T1000 (cell line): Measurements from ENCODE around the gene WWOX.

ENCODE experiments used
- DNase-seq: peaks from one replicate; lab custom pipeline; 2025; ENCODE audit warnings: mixed read lengths; lab: John Stamatoyannopoulos, UW

The WWOX gene

DNA sequence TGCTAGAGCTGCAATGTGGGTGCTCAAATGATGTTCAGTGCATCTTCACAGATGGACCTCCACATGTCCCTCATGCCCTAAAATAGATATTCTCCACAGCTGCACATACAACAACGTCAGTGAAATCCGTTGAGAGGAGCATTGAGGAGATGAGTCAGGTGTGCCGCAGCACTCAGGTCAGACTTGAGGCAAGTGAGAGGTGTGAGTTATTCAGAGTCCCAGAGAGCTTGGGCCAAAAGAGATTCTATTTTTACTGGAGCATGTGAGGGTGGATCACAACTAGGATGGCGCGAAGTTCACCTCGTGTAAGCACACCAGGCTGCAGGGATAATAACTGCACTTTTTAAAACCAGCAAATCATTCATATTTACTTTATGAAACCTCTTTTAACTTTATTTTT, 855.8 kb downstream of the WWOX start:
- DNase-seq = no peak

DNA sequence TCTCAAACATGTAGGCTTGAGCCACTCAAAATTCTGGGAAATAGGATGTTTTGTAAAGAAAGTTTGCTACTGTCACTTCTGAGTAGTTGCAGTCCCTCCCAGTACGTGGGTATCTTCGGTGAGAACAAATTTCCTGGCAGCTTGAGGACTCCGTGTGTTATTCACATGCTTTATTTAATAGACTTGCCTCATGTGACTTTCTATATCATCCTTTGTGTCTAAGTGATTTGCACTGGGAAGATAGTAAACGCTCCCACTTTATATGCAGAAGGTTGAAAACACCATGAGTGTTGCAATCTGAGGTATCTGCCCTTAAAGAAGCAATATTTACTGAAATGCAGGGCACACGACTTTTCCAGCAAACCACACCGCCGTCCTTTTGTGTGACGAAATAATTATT, 857.4 kb downstream of the WWOX start:
- DNase-seq = no peak

DNA sequence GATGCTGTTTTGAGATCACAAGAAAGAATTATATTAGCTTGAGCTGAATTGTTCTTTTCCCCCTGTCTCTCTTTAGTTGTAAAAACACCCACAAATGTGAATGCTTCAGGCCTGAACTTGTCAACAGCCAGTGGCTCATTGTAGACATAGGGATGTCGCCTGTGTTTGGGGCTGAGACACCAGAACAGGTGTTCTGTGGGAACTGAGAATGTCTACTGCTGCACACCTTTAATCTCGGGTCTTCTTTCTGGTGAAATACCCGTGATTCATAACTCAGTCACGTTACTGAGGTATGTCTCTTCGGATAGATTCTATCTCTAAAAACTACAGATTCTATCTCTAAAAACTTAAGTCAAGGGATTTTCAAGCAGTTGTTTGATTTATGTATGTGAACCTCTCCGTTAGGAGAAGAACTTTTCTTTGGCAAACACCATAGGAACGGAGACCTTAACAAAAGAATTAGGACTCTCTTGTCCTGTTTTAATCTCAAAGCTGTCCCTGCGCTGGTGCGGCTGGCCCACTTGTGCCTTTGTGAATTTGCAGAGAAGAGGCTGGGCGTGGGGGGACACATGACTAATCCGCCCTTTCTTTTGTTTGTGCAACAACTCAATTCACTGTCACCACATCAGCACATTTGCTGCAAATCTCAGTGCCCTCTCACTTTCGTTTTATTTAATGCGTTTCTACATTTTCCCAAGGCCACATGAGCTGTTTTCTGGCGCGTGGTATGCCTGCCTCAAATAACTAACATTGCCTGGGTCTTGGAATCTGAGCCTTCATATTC, 858.1 kb downstream of the WWOX start:
- DNase-seq = no peak

GRCh38 chr16:78961464-78961863, 862.0 kb downstream of the WWOX start:
- DNase-seq = no peak

DNA sequence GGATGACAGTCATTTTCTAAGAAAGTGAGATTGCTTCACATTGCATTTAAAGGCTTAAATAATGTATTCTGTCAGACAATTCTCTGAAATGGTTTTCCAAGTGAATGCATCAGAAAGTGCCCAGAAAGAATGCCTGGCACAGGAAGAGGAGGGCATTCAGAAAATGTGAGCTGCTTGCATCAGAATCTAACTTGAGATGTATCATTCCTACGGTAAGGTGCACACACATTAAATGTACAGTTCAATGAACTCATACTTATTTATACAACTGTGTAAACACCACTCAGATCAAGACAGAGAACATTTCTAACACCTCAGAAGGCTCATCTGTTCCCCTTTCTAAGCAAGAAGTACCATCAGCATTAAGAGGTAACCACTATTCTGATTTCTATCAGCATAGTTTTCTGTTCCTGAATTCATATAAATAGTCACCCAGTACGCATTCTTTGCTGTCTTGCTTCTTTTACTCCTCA, 863.0 kb downstream of the WWOX start:
- DNase-seq = no peak

- no peak for DNase-seq
These were observed 868.5 kb downstream of the WWOX start for GRCh38 chr16:78967948-78968347.

DNA sequence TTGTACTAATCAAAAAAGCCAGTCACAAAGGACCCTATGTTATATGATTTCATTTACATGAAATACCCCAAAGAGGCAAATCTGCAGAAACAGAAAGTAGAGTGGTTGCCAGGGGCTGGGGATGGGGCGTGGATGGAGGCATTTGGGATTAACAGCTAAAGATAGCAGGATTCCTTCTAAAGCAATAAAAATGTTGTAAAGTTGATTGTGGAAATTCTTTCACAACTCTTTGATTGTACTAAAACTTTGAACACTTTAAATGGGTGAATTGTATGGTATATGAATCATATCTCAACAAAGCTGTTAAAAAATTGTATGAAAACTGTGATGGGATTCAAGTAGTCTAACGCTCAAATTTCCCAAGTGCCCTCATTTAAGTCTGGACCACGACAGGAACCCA, 870.3 kb downstream of the WWOX start:
- no peak for DNase-seq

DNA sequence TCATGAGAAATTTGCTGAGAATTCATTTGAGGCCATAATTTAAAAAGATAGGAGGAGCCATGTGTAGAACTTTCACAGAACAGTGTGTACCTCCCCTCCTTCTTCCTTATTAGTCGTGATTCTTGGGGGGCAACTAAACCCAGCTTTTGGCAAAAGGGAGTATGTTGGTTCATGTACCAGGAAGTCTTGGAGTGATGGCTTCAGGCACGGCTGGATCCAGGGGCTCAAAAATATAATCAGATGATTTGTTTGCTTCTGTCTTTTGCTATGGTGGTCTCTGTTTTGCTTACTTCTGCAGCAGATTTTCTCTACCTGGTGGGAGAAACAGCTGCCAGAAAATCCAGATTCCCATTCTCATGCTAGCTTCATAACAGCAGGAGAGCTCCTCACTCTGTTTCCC, 871.2 kb downstream of the WWOX start:
- no peak for DNase-seq

- DNase-seq = no peak
These were observed 872.6 kb downstream of the WWOX start for GRCh38 chr16:78972006-78972405.

DNA sequence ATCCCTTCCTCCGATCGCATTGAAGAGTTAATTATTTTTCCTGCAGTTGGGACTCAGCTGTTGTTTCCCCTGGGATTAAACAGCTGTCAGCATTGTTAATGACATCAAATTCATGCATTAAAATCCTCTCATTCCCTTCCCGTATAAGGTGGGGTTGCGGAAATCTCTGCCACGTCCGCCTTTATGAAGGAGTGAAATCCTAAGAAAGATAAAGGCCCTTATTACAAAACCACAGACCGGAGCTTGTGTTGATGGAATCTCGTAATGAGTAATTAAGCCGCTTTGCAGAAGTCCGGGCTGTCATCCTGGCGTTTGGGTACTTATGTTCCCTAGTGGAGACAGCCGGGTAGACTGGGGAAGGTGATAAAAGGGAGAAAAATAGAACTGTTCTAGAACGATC, 873.5 kb downstream of the WWOX start:
- no peak for DNase-seq

DNA sequence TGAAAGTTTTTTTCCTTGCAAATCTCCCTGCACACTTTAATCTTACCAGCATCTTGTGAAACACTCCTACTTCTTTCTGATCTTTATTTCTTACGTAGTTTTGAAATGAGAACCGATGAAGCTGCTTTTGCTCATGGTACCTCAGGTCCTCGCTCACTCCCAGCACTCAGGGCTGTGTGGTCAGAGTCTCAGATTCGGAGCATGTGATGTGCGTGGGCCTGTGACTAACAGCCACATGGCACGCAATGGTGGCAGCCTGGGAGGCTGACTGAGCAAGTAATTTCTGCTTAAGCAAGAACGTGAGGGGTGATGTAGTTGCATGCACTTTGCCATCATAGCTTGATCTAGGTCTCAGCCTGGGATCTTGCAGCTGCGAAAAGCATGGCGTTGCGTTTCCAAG, 876.8 kb downstream of the WWOX start:
- DNase-seq = no peak

DNA sequence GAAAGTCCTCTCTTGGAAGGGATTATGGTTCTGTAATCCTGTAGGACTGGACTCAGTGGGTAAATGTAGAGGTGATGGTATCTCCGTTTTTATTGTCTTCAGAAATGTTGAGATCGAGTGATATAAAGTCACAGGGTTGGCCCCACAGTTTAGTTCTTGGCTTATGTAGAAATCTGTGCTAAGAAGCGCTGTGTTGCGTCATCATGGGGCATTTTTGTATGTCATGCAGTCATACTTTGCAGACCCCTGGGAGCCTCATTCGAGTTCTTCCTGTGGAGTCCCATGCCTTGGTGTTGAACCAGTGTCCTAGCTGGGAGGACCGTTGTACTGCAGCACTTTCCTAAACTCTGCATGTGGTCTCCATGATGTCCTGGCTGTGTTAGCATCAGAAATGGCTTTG, 881.4 kb downstream of the WWOX start:
- no peak for DNase-seq

DNA sequence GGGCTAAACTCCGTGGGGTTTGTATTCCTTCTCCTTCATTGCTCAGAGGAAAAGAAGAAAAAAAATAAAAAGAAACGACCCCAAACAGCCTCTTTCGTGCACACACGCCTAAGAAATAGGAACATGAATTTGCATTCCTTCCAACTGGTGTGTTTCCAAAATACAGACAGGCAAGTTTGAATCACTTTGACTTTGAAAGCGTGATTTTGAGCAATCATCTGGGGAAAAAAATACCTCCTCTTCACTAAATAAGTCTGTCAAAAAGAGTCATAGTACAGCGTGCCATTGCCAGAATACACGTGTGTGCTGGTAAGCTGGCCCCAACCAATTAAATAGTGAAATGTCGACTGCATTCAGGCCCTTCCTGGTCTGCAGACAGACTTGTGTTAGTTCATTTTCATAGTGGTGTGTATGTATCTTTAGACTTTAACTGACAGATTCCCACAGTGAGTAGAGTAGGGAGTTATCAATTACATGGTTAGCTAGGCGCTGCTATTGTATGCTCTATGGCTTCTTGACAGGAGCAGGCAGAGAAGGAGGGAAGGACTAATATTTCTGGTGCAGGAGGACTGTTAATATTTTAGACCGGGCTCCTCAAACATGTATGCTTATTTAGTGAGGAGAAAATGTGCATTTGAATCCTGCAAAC, 882.8 kb downstream of the WWOX start:
- DNase-seq = no peak

DNA sequence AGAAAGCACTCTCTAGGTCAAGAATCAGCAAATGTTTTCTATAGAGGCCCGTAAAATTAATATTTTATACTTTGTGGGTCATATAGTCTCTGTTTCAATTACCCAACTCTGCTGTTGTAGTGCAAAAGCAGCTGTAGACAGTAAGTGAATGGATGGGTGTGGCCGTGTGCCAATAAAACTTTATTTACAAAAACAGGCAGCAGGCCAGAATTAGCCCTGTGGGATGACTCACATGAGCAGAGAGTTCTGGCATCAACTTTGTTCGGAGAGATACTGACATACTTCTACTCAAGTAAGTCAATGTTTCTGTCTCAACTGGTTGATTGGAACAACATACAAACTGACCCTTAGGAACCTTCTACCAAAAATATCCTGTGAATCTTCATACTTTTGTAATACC, 884.9 kb downstream of the WWOX start:
- no peak for DNase-seq

GRCh38 chr16:78984887-78985464, 885.5 kb downstream of the WWOX start:
- no peak for DNase-seq

DNA sequence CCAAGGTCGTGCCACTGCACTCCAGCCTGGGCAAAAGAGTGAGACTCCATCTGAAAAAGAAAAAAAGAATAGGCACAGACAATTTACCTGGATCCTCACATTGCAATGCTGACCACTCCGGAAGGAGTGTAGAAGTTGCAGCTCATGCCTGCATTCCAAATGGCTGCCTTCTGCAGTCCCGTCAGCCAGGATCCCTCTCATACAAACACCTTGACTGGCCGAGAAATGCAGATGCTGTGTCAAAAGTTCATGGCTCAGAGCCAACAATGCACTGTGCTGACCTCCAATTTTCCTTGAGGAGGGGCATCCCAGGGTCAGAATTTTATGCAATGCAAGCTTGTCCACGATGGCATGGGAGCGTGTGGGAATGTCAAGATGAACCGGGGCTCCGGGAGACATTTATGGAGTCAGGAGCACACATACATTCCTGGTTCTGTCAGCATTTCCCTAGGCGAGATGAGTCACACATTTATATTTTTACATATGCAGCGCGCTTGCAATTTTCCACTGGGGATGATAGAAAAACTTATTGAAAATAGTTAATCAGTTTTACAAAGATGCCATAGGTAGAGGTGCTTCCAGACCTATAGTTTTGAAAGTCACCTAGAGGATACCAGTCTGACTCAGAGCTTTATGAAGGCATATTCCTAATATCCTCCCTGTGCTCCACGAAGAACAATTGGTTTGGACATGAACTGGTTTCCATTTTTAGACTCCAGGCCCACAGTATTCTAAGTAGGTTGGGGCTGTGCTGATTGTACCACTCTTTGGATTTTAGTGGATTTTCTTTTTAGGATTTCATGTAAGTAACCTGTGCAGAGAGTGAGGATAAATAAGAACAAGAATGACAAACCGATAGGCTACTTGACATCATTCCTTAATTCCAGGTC, 886.5 kb downstream of the WWOX start:
- no peak for DNase-seq

GRCh38 chr16:78987666-78988065, 888.2 kb downstream of the WWOX start:
- no peak for DNase-seq

DNA sequence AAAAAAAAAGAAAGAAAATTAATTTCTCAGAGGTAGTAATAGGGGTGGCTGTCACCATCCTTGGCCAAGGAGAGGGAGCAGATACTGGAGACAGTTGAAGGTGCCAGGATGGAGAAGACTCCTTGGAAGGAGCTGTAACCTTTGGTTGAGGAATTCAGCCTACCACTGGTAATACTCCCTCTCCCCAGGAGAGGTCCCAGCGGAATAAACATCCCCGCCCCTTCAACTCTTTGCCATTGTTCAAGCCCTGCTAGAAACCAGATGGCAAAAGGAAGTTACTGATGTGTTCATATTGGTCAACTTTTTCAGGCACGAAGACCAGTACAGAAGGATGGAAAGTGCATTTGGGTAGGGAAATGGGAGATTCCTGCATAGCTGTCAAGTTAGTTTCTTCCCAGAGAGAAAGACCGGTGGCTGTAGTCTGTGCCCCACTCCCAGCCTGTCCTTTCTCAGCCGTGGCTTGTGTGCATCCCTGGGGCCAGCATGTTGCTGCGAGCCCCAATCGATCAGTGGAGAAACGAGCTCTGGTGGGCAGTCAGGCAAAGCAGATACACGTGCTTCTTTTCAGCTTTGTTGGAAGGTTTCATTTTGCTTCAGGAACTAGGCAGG, 889.0 kb downstream of the WWOX start:
- no peak for DNase-seq

DNA sequence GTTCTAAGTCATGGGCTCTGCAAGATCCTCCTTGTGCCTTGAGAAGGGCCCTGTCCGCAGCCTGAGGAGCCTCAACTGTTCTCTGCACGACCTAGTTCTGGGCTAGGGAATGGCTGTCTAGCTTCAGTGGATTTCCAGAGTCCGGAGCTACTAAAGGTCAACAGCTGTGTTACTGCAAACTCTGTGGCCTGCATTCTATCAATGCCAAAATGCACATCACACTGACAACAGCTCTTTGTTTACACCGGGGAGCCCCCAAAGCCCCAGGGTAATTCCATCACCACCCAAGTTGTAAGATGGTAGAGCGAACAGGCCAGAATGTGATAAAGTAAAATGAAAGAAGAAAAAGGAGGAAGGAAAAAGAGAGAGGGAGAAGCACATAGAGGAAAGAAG, 890.9 kb downstream of the WWOX start:
- DNase-seq = no peak

DNA sequence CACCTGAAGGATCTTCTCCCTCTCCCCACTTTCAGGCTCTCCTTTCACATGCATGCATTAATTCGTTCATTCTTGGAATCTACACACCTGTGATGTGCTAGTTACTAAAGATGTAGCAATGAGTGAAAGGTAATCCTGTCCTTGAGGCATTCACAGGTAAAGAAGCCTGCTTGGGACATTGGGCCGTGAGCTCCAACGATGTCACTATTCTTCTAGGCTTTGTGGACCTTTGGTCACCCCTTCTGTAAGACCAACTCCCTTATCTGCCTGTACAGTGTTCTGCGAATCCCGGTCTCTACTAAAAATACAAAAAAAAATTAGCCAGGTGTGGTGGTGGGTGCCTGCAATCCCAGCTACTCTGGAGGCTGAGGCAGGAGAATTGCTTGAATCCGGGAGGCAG, 892.5 kb downstream of the WWOX start:
- DNase-seq = no peak

DNA sequence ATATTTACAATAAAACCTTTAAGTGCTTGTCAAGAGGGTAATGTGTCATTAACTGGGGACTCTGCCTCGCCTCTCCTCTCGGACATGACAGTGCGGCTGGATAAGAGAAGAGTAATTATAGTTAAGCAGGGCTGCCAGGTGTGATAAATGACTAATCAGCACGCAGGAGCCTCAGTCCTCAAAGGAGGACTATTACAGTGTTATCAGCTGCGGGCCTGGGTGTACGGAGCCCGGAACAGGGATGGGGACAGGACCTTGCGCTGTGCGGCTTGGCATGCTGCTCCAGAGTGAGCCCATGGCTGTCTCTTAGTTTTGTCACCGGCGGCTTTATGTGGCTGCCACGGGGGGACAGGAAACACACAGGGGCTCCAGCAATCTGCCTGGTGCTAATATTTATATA, 893.9 kb downstream of the WWOX start:
- DNase-seq = no peak
